Measurements from ENCODE around the gene GPR137C.

GPR137C gene

DNA sequence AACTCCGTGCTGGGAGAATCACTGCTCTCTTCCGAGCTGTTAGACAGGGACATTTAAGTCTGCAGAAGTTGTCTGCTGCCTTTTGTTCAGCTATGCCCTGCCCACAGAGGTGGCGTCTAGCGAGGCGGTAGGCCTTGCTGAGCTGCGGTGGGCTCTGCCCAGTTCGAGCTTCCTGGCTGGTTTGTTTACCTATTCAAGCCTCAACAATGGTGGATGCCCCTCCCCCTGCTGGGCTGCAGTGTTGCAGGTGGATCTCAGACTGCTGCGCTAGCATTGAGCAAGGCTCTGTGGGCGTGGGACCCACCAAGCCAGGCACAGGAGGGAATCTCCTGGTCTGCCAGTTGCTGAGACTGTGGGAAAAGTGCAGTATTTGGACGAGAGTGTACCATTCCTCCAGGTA, 43.7 kb downstream of the GPR137C start:
- Histone ChIP-seq H3K4ac (ENCODE audit: low read depth, low read length) (no peak overlapping the region), H3K27ac (ENCODE audit: low read depth, low read length) (no peak overlapping the region), H3K79me1 (ENCODE audit: low read length) (no peaks in the 10 kb centered on the region), H4K8ac (ENCODE audit: low read depth, low read length) (no peak overlapping the region), H4K91ac (ENCODE audit: low read depth, low read length) (no peak overlapping the region), H3K23ac (ENCODE audit: low read length) (no peak overlapping the region), H2AK5ac (ENCODE audit: low read length) (no peak overlapping the region), H3K4me3 (ENCODE audit: low read depth, low read length) (no peak overlapping the region), H4K12ac (ENCODE audit: low read depth, low read length) (no peak overlapping the region), H2AFZ (ENCODE audit: insufficient read depth, low read length, poor library complexity) (no peak overlapping the region), H2BK5ac (ENCODE audit: low read depth, low read length, poor library complexity) (no peak overlapping the region), H2BK120ac (ENCODE audit: insufficient read depth, low read length, poor library complexity) (no peak overlapping the region), H3K14ac (ENCODE audit: low read length) (no peak overlapping the region), H3K79me2 (ENCODE audit: control insufficient read depth, insufficient read depth, low read length, poor library complexity) (no peaks in the 10 kb centered on the region), H3K4me1 (ENCODE audit: control insufficient read depth in 1 of 2, insufficient read depth in 2 of 2, low read length in 2 of 2) (no peaks in the 10 kb centered on the region), H3K18ac (ENCODE audit: low read length) (no peak overlapping the region), H3K9ac (ENCODE audit: low read length) (no peak overlapping the region), H3K36me3 (ENCODE audit: control insufficient read depth in 1 of 2, insufficient read depth in 2 of 2, low read length in 2 of 2) (no peaks in the 10 kb centered on the region), H3K9me3 (ENCODE audit: insufficient read depth, low read depth, low read length) (peaks cover 3% of the 10 kb centered on the region), H3K27me3 (ENCODE audit: insufficient read depth, low read length) (no peaks in the 10 kb centered on the region), H2BK12ac (ENCODE audit: low read length) (no peak overlapping the region), H3K4me2 (ENCODE audit: low read length) (no peak overlapping the region)
- WGBS (ENCODE audit: extremely low coverage, insufficient coverage, insufficient read length), result no CpG with 5 or more reads among the region's 10 CpGs
- DNase-seq, result no peak

DNA sequence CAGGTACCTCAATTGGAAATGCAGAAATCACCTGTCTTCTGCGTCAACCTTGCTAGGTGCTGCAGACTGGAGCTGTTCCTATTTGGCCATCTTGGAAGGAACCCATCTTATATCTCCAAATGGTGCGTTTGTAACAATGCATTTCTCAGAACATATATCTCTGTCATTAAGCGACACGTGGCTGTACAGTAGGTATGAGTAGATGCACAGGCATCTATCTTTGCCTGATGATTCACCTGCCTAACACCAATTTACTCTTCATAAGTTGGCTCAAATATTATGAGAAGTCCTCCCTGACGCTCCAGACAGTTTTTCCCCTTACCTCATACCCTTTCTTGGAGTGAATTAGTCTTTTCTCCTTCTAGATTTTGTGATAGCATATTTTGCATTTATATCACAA, 44.2 kb downstream of the GPR137C start:
- no peak overlapping the region for H3K23ac ChIP-seq (ENCODE audit: low read length)
- H3K4me2 ChIP-seq (ENCODE audit: low read length), result no peak overlapping the region
- no peaks in the 10 kb centered on the region for H3K79me2 ChIP-seq (ENCODE audit: control insufficient read depth, insufficient read depth, low read length, poor library complexity)
- no peak overlapping the region for H3K27ac ChIP-seq (ENCODE audit: low read depth, low read length)
- no peak overlapping the region for H3K9ac ChIP-seq (ENCODE audit: low read length)
- peak in 1 of 2 donors; percentile 8 for DNase-seq
- H3K4me1 ChIP-seq (ENCODE audit: control insufficient read depth in 1 of 2, insufficient read depth in 2 of 2, low read length in 2 of 2), result no peaks in the 10 kb centered on the region
- no peaks in the 10 kb centered on the region for H3K36me3 ChIP-seq (ENCODE audit: control insufficient read depth in 1 of 2, insufficient read depth in 2 of 2, low read length in 2 of 2)
- H4K8ac ChIP-seq (ENCODE audit: low read depth, low read length), result no peak overlapping the region
- no peak overlapping the region for H2BK120ac ChIP-seq (ENCODE audit: insufficient read depth, low read length, poor library complexity)
- no peak overlapping the region for H3K4ac ChIP-seq (ENCODE audit: low read depth, low read length)
- no peak overlapping the region for H2BK5ac ChIP-seq (ENCODE audit: low read depth, low read length, poor library complexity)
- H3K9me3 ChIP-seq (ENCODE audit: insufficient read depth, low read depth, low read length), result peaks cover 3% of the 10 kb centered on the region
- H3K27me3 ChIP-seq (ENCODE audit: insufficient read depth, low read length), result no peaks in the 10 kb centered on the region
- H2BK12ac ChIP-seq (ENCODE audit: low read length), result no peak overlapping the region
- no peak overlapping the region for H3K4me3 ChIP-seq (ENCODE audit: low read depth, low read length)
- WGBS (ENCODE audit: extremely low coverage, insufficient coverage, insufficient read length), result no CpG with 5 or more reads among the region's 5 CpGs
- no peak overlapping the region for H3K14ac ChIP-seq (ENCODE audit: low read length)
- no peak overlapping the region for H3K18ac ChIP-seq (ENCODE audit: low read length)
- H2AK5ac ChIP-seq (ENCODE audit: low read length), result no peak overlapping the region
- no peaks in the 10 kb centered on the region for H3K79me1 ChIP-seq (ENCODE audit: low read length)
- H4K12ac ChIP-seq (ENCODE audit: low read depth, low read length), result no peak overlapping the region
- no peak overlapping the region for H2AFZ ChIP-seq (ENCODE audit: insufficient read depth, low read length, poor library complexity)
- H4K91ac ChIP-seq (ENCODE audit: low read depth, low read length), result no peak overlapping the region

DNA sequence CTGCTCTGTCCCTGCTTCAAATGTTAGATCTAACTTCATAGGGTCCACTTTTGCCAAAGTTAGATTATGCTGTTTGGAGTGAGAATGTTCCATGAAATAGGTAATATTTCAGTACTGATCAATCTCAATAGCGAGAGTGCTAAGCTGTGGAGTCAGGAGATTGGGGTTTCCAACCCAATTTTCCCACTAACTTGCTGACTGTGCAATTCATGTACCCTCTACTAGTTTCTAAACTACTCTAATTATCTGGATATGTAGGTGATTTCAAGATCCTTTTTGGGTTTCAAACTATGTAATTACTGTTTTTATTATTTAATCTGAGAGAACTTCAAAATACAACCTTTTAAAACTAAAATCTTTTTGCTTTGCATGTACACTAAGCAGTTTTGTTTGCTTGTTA, 45.9 kb downstream of the GPR137C start:
- H2BK5ac ChIP-seq (ENCODE audit: low read depth, low read length, poor library complexity), result no peak overlapping the region
- no peak for DNase-seq
- H3K9ac ChIP-seq (ENCODE audit: low read length), result no peak overlapping the region
- no CpG with 5 or more reads among the region's 1 CpG for WGBS (ENCODE audit: extremely low coverage, insufficient coverage, insufficient read length)
- H3K14ac ChIP-seq (ENCODE audit: low read length), result no peak overlapping the region
- H3K79me2 ChIP-seq (ENCODE audit: control insufficient read depth, insufficient read depth, low read length, poor library complexity), result no peaks in the 10 kb centered on the region
- H4K91ac ChIP-seq (ENCODE audit: low read depth, low read length), result no peak overlapping the region
- no peak overlapping the region for H2BK12ac ChIP-seq (ENCODE audit: low read length)
- no peaks in the 10 kb centered on the region for H3K27me3 ChIP-seq (ENCODE audit: insufficient read depth, low read length)
- no peaks in the 10 kb centered on the region for H3K79me1 ChIP-seq (ENCODE audit: low read length)
- H4K12ac ChIP-seq (ENCODE audit: low read depth, low read length), result no peak overlapping the region
- H3K4me1 ChIP-seq (ENCODE audit: control insufficient read depth in 1 of 2, insufficient read depth in 2 of 2, low read length in 2 of 2), result no peaks in the 10 kb centered on the region
- no peak overlapping the region for H3K23ac ChIP-seq (ENCODE audit: low read length)
- peaks cover 3% of the 10 kb centered on the region for H3K9me3 ChIP-seq (ENCODE audit: insufficient read depth, low read depth, low read length)
- no peak overlapping the region for H3K18ac ChIP-seq (ENCODE audit: low read length)
- no peak overlapping the region for H2AFZ ChIP-seq (ENCODE audit: insufficient read depth, low read length, poor library complexity)
- no peak overlapping the region for H2AK5ac ChIP-seq (ENCODE audit: low read length)
- no peak overlapping the region for H2BK120ac ChIP-seq (ENCODE audit: insufficient read depth, low read length, poor library complexity)
- no peak overlapping the region for H3K4ac ChIP-seq (ENCODE audit: low read depth, low read length)
- H3K36me3 ChIP-seq (ENCODE audit: control insufficient read depth in 1 of 2, insufficient read depth in 2 of 2, low read length in 2 of 2), result no peaks in the 10 kb centered on the region
- H4K8ac ChIP-seq (ENCODE audit: low read depth, low read length), result no peak overlapping the region
- no peak overlapping the region for H3K27ac ChIP-seq (ENCODE audit: low read depth, low read length)
- no peak overlapping the region for H3K4me3 ChIP-seq (ENCODE audit: low read depth, low read length)
- H3K4me2 ChIP-seq (ENCODE audit: low read length), result no peak overlapping the region

DNA sequence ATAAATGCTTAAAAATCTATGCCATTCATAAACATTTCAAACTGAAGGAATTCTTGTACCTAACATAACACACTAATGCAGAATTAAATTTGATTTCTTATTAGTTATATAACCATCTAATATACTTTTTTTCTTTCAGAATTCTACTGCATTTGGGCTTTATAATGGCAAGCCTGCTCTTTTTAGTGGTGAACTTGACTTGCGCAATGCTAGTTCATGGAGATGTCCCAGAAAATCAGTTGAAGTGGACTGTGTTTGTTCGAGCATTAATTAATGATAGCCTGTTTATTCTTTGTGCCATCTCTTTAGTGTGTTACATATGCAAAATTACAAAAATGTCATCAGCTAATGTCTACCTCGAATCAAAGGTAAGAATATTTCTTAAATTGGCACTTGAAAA, 47.3 kb downstream of the GPR137C start:
- H3K27ac ChIP-seq (ENCODE audit: low read depth, low read length), result no peak overlapping the region
- no peak for DNase-seq
- no peaks in the 10 kb centered on the region for H3K4me1 ChIP-seq (ENCODE audit: control insufficient read depth in 1 of 2, insufficient read depth in 2 of 2, low read length in 2 of 2)
- no peaks in the 10 kb centered on the region for H3K27me3 ChIP-seq (ENCODE audit: insufficient read depth, low read length)
- peaks cover 3% of the 10 kb centered on the region for H3K9me3 ChIP-seq (ENCODE audit: insufficient read depth, low read depth, low read length)
- H3K14ac ChIP-seq (ENCODE audit: low read length), result no peak overlapping the region
- no peak overlapping the region for H2BK120ac ChIP-seq (ENCODE audit: insufficient read depth, low read length, poor library complexity)
- H4K91ac ChIP-seq (ENCODE audit: low read depth, low read length), result no peak overlapping the region
- no peak overlapping the region for H3K9ac ChIP-seq (ENCODE audit: low read length)
- H2BK12ac ChIP-seq (ENCODE audit: low read length), result no peak overlapping the region
- no peaks in the 10 kb centered on the region for H3K79me2 ChIP-seq (ENCODE audit: control insufficient read depth, insufficient read depth, low read length, poor library complexity)
- no peak overlapping the region for H3K23ac ChIP-seq (ENCODE audit: low read length)
- no peak overlapping the region for H3K4me2 ChIP-seq (ENCODE audit: low read length)
- no peak overlapping the region for H4K12ac ChIP-seq (ENCODE audit: low read depth, low read length)
- no peaks in the 10 kb centered on the region for H3K79me1 ChIP-seq (ENCODE audit: low read length)
- no peak overlapping the region for H3K18ac ChIP-seq (ENCODE audit: low read length)
- H2BK5ac ChIP-seq (ENCODE audit: low read depth, low read length, poor library complexity), result no peak overlapping the region
- H2AFZ ChIP-seq (ENCODE audit: insufficient read depth, low read length, poor library complexity), result no peak overlapping the region
- no peak overlapping the region for H3K4me3 ChIP-seq (ENCODE audit: low read depth, low read length)
- no peaks in the 10 kb centered on the region for H3K36me3 ChIP-seq (ENCODE audit: control insufficient read depth in 1 of 2, insufficient read depth in 2 of 2, low read length in 2 of 2)
- H2AK5ac ChIP-seq (ENCODE audit: low read length), result no peak overlapping the region
- no peak overlapping the region for H4K8ac ChIP-seq (ENCODE audit: low read depth, low read length)
- no CpG with 5 or more reads among the region's 3 CpGs for WGBS (ENCODE audit: extremely low coverage, insufficient coverage, insufficient read length)
- no peak overlapping the region for H3K4ac ChIP-seq (ENCODE audit: low read depth, low read length)
